Measurements from ENCODE around the gene EMID1. TPM values are rescaled to one million over a fixed set of nuclear protein-coding genes. Genes with fewer than 3 reads are reported as not detected.

Gene EMID1
- total and polyA plus RNA-seq, 12 donors: 0.22 to 1.1 (median 0.41) TPM; not detected in 1

DNA sequence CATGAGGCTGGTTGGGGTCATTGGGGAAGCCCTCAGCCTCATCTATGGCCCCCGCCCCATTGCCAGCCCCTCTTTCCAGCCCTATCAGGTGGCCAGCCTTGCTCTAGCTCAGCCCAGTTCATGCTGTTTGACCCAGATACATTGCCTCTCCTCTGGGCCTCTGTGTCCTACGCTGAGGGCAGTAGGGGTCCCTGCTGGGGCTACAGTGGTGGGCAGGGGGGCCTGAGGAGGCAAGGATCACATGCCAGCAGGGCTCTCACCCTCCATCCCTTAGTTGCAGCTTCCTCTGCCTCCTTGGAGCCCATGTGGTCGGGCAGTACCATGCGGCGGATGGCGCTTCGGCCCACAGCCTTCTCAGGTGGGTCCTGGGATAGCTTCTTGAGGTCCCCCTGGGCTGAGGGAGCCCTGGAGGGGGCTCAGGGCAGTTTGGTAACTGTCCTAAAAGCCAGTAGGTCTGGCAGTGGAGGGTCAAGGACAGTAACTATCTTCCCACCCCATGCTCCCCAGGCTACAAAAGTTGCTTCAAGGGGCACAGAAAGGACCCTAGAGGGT is 19.2 kb downstream of the EMID1 start:
- TF ChIP-seq, protein P1, sequence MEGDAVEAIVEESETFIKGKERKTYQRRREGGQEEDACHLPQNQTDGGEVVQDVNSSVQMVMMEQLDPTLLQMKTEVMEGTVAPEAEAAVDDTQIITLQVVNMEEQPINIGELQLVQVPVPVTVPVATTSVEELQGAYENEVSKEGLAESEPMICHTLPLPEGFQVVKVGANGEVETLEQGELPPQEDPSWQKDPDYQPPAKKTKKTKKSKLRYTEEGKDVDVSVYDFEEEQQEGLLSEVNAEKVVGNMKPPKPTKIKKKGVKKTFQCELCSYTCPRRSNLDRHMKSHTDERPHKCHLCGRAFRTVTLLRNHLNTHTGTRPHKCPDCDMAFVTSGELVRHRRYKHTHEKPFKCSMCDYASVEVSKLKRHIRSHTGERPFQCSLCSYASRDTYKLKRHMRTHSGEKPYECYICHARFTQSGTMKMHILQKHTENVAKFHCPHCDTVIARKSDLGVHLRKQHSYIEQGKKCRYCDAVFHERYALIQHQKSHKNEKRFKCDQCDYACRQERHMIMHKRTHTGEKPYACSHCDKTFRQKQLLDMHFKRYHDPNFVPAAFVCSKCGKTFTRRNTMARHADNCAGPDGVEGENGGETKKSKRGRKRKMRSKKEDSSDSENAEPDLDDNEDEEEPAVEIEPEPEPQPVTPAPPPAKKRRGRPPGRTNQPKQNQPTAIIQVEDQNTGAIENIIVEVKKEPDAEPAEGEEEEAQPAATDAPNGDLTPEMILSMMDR (IDR thresholded peaks at IDR 0.05): no peak
- intact Hi-C loops (cut with DNase I): no loop called here
- Histone ChIP-seq H3K27ac (peak overlapping the region in 3 of 10 donors; percentile 4 to 66 (median 36)), H3K4me3 (no peak overlapping the region), H3K9me3 (no peaks in the 10 kb centered on the region), H3K4me1 (peaks cover 4 to 16% (median 15%) of the 10 kb centered on the region in 9 donors), H3K27me3 (peaks cover 0 to 4% (median 0%) of the 10 kb centered on the region in 7 donors), H3K36me3 (no peaks in the 10 kb centered on the region)
- 94 to 96% methylated on average over 7 of the region's 7 CpGs for WGBS, 2 donors
- DNase-seq (no peak), ATAC-seq (peak in 1 of 8 donors; percentile 19)

DNA sequence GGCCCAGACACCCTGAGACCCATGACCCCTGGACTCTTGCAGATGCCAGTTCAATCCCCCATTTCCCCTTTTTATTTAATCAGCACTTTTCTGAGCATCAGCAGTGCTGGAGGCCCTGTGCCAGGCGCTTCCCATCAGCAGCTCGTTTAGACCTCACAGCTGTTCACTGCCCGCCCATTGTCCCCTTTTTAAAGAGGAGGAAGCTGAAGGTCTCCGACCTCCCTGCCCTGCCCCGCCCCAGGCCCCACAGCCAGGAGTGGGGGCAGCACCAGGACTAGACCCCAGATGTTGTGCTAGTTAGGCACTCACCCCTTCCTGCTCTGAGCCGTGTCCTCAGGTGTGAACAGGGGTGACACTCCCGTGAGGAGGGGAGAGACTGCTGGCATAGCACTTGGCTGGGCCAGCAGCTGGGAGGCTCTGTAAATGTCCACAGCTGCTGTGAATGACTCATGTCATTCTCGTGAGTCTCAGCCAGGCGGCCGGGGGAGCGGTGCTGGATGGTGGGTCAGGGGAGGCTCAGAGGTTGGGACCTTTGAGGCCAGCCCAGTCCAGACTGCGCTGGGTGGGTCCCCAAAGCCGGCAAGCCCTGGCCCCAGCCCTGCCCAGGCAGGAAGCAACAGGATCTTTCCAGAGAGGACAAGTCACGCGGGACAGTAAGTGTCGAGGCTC is 19.9 kb downstream of the EMID1 start:
- Histone ChIP-seq H3K4me1 (peaks cover 4 to 16% (median 15%) of the 10 kb centered on the region in 9 donors), H3K9me3 (no peaks in the 10 kb centered on the region), H3K36me3 (no peaks in the 10 kb centered on the region), H3K27me3 (peaks cover 0 to 4% (median 0%) of the 10 kb centered on the region in 7 donors), H3K4me3 (no peak overlapping the region), H3K27ac (peak overlapping the region in 4 of 10 donors; percentile 4 to 66 (median 45))
- DNase-seq (peak; percentile 50 to 69), ATAC-seq (peak; percentile 65 to 91 (median 79))
- TF ChIP-seq, protein P1 (IDR thresholded peaks at IDR 0.05): no peak
- intact Hi-C loops (cut with DNase I): no loop called here
- WGBS, 2 donors: 41 to 49% methylated on average over 16 of the region's 16 CpGs

DNA sequence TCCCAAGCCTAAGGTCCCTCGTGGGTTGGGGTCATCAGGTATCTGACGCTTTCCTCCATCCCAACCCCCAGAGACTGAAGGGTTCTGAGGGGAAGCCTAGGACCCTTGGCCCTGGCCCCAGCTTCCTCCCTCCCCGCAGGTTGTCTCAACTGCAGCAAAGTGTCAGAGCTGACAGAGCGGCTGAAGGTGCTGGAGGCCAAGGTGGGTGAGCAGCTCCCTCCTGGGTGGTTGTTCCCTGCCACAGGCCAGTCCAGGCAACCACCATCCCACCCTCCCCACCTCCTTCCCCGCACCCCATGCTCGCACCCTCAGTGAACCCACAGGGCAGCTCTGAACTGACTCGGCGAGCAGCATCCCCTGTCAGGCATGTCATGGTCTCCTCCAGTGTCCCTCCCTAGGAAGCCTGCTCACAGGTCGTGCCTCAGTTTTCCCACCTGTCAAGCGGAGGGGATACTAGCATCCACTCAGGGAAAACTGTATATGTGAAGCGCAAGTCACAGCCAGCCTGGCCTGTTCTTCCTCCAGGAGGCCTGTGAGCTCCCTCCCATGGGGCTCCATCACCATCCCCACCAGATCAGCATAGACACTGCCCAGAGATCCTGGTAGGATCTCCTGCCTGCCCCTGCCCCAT is 20.8 kb downstream of the EMID1 start:
- H3K9me3 ChIP-seq: no peaks in the 10 kb centered on the region
- H3K4me1 ChIP-seq: peaks cover 4 to 16% (median 15%) of the 10 kb centered on the region in 9 donors
- H3K36me3 ChIP-seq: no peaks in the 10 kb centered on the region
- ATAC-seq (peak in 2 of 8 donors; percentile 4 to 45), DNase-seq (no peak)
- H3K4me3 ChIP-seq: no peak overlapping the region
- intact Hi-C loops (cut with DNase I): no loop called here
- WGBS, 2 donors: 90 to 93% methylated on average over 11 of the region's 11 CpGs
- peaks cover 0 to 4% (median 0%) of the 10 kb centered on the region in 7 donors for H3K27me3 ChIP-seq
- TF ChIP-seq, protein P1 (IDR thresholded peaks at IDR 0.05): no peak
- H3K27ac ChIP-seq: peak overlapping the region in 4 of 10 donors; percentile 4 to 66 (median 45)

DNA sequence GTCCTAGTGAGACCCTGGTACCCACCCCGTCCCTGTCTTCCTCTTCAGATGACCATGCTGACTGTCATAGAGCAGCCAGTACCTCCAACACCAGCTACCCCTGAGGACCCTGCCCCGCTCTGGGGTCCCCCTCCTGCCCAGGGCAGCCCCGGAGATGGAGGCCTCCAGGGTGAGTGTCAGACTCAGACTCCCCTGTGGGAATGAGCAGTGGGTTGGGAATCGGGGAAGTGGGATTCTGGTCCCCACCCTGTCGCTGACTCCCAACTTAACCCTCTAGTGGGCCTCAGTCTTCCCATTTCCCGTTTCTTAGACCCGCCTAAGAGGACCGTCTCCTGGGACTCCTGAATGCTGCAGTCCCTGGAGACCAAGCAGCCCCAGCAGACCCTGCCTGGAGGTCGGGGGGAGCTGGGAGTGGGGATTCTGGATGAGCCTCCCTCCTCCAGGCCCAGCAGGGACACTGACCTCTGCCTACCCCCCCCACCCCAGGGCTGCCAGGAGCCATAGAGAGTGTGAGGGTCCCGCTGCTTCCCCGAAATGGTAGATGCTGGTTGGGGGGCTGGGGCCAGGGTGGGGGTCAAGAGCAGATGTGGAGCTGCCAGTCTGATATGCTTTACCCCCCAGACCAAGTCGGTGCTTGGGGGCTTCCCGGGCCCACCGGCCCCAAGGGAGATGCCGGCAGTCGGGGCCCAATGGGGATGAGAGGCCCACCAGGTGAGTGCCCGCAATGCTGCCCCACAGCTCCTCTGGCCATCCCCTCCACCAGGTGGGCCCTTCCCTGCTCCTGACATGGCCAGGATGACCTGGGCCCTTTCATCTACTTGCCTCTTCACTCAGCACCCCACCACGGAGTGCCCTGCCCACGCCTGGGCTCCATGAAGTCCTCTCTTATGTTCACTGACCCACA is 25.5 kb downstream of the EMID1 start:
- no peak overlapping the region for H3K27ac ChIP-seq
- TF ChIP-seq, protein P1 (IDR thresholded peaks at IDR 0.05): no peak
- ATAC-seq: no peak

More for the DNA sequence above, 25.5 kb downstream of the EMID1 start:
- H3K27me3 ChIP-seq: no peaks in the 10 kb centered on the region
- no peaks in the 10 kb centered on the region for H3K36me3 ChIP-seq
- no peak overlapping the region for H3K4me3 ChIP-seq
- intact Hi-C loops (cut with DNase I): no loop called here
- 93% methylated on average over 19 of the region's 19 CpGs for WGBS, 2 donors
- no peak for DNase-seq
- peaks cover 0 to 15% (median 0%) of the 10 kb centered on the region in 9 donors for H3K4me1 ChIP-seq
- peaks cover 0 to 11% (median 0%) of the 10 kb centered on the region in 11 donors for H3K9me3 ChIP-seq
